ENCODE results near the gene CDC42BPB.

The CDC42BPB gene

DNA sequence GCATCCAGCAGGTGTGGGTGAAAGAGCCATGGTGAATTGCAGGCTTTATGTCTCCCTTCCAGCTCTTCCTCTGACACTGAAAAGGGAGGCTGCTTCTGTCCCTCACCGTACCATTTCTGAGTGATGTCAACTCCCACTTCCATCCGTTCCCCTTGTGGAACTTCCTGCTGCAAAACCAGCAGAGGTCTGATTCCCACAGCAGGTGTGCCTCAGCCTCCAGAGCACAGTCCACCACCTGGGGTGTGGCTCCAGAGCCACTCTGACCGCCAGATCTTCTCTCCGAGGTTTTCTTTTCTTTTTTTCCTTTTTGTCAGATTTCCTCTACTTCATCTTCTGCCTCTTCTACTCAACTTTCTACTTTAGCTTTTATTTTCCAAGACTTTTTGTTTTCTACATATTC, 62.7 kb downstream of the CDC42BPB start:
- DNase-seq (ENCODE audit: low spot score) = no peak

DNA sequence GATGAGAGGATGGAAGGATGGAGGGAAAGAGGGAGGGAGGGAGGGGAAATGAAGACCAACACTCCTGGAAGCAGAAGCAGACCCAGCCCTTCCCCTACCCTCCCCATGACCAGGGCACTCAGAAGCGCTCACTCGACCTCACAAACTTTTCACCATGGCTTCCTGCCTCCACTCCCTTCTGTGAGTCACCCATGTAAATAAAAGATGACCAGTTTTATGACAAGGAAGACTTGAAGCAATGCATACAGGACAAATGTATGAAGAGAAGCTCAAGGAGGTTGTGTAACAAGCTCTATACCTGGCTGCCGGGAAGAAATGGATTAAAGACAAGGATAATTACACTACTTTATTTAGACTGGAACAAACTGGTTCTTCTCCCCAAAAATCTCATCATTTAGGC, 63.8 kb downstream of the CDC42BPB start:
- peak; percentile 20 for DNase-seq (ENCODE audit: low spot score)

DNA sequence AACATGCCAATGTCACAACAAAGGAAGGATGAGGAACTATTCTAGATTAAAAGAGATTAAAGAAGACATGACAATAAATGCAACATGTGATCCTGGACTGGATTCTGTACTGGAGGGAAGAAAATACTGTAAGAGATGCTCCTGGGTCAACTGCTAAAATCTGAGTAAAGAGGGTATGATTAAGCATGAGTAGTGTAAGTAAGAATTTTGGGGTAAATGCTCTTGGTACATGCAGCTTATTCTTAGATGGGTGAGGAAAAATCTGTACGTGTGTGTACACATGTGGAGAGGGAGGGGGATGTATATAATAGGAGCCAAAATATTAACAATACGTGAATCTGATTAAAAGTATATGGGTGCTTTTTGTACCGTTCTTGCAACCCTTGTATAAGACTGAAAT, 66.0 kb downstream of the CDC42BPB start:
- DNase-seq (ENCODE audit: low spot score) = no peak

GRCh38 chr14:102988054-102988453, 69.3 kb downstream of the CDC42BPB start:
- DNase-seq (ENCODE audit: low spot score) = no peak

- DNase-seq (ENCODE audit: low spot score) = no peak
Observed at GRCh38 chr14:102986810-102987579, 70.4 kb downstream of the CDC42BPB start.

DNA sequence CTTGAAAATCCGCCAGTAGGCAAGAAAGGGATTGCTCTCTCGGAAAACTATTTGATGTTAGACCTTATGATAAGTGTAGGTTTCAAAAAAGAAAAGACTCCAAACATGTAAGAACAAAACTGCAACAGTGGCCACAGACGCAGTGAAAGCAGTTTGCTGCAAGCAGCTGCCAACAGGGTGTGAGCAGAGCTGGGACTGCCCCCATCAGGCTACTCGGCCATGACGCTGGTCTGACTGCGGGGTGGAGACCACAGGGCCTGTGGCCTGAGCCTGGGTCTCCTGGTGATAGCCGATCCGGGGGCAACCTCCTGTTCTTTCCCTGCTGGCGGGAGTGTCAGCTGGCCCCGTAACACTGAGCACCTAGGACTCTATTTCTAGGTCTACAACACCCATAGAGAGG, 71.7 kb downstream of the CDC42BPB start:
- no peak for DNase-seq (ENCODE audit: low spot score)

DNA sequence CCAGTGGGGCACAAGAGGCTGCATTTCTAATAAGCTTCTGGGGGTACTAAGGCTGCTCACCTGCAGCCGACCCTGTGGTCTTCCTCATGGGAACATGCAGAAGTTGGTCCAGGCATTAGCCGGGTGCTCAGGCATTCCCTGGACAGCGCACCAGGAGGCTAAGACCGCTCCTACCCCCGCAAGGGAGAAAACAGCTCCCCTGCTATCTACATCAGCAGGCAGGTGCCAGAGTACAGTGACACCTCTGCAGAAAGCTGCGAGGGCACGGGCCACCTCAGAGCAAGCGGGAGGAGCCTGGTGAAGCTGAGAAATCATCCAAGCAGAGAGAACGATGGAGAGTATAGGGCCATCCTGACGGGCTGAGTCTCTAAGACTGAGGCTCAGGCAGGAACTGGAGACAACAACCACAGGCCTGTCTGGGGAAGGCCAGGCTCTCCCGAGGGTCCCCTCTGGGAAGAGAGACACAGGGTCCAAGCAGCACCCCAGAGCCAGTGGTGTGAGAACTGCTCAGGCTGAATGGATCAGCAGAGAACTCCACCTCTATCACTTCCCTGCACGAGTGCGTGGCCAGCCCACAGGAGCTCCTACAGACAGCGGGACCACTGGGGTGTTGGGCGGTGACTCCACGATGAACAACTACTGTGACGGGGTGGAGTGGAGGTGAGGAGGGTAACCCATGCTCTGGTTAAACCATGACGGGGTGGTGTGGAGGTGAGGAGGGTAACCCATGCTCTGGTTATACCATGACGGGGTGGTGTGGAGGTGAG, 72.8 kb downstream of the CDC42BPB start:
- no peak for DNase-seq (ENCODE audit: low spot score)

- DNase-seq (ENCODE audit: low spot score) = no peak
Observed at GRCh38 chr14:102983496-102983895, 73.9 kb downstream of the CDC42BPB start.

DNA sequence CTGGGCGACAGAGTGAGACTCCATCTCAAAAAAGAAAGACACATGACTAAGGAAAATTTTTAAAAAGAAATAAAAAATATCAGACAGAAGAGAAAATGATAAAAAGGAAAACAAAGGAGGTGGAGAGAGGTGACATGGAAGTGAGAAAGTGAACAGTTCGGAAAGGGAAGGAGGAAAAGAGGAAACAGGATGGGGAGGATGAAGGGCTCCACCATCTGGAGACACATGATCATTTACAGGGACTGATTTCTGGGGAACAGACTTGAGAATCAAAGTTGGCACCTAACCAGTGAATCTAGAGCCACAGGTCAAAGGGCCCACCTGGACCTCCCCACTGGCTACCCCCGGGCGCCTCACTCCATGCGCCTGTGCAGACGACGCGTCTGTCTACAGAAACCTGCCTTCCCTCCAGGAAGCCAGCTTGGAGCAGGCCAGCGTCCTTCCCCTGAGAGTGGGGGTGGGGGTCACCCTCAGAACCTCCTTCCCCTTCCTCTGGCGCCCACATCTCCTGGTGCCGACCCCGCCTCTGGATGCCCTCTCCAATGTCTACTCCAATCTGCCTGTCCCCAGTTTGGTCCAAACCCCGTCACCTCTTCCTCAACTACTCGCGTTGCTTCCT, 74.4 kb downstream of the CDC42BPB start:
- DNase-seq (ENCODE audit: low spot score) = no peak

DNA sequence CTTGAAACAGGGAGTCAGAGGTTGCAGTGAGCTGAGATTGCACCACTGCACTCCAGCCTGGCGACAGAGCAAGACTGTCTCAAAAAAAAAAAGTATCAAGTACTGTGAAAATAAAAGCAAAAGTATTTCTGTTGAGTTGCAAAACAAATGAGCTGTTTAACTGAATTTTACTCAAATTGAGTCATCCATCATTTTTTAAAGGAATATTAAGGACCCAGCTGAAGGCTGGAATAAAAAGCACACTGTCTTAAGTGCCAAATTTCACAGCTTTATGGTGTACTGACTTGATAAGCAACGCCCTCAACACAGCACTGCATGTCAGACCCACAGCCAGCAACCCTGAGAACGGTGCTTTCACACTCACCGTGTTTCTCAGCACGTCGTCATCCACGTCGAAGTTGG, 76.9 kb downstream of the CDC42BPB start:
- DNase-seq (ENCODE audit: low spot score) = no peak

- DNase-seq (ENCODE audit: low spot score) = no peak
Observed at GRCh38 chr14:102979406-102979805, 77.9 kb downstream of the CDC42BPB start.

GRCh38 chr14:102977475-102977874, 79.9 kb downstream of the CDC42BPB start:
- DNase-seq (ENCODE audit: low spot score) = no peak

DNA sequence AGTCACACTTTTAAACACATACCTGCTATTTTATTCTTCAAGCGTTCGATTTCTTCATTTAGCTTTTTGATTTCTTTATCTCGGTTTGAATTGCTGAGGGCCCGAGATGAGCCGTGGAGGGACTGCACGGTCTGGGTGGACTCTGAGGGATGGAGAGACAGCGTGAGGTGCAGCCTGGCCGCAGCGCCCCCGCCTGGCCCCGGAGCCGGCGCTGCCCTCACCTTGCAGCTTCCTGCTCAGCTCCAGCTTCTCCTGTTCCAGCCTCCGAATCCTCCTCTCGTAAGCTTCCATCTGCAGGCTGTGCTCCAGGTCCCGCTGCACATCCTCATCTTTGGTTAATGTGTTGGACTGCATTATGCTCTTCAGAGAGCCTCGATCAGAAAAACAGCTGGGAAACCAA, 81.7 kb downstream of the CDC42BPB start:
- no peak for DNase-seq (ENCODE audit: low spot score)

- DNase-seq (ENCODE audit: low spot score) = no peak
Observed at GRCh38 chr14:102973706-102974285, 83.6 kb downstream of the CDC42BPB start.

GRCh38 chr14:102971836-102972606, 85.3 kb downstream of the CDC42BPB start:
- DNase-seq (ENCODE audit: low spot score) = no peak

DNA sequence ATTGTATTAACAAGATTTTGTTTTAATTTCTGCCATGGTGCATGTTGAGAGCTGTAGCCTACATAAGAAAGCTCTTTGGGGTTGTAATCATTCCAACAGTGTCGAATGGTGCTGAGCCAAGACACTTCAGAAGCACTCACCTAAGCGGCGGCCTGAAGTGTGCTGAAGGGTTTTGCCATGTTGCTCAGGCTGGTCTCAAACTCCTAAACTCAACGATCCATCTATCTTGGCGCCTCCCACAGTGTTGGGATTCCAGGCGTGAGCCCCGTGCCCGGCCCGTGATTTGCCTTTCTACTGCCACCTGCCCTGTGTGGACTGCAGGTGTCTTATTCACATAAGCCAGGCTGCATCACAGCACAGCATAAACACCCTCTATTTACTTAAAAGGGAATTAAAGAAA, 86.0 kb downstream of the CDC42BPB start:
- no peak for DNase-seq (ENCODE audit: low spot score)

DNA sequence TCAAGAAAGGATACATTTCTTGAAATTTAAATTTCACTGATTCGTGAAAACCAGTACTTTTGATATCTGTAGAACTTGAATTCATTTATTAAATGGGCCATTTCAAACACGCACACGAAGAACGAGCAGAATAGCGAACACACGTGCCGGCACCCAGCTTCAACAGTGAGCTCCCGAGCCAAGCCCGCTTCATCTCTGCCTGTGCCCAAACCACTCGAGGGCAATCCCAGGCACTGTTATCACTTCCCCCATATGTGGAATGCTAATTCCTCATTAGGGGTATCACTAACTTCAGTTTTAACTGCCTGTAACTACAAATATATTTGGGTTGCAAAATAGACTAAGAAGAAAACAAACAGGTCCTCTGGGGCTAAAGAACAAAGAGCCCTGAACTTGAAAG, 86.9 kb downstream of the CDC42BPB start:
- DNase-seq (ENCODE audit: low spot score) = no peak

GRCh38 chr14:102969901-102970300, 87.4 kb downstream of the CDC42BPB start:
- DNase-seq (ENCODE audit: low spot score) = no peak

DNA sequence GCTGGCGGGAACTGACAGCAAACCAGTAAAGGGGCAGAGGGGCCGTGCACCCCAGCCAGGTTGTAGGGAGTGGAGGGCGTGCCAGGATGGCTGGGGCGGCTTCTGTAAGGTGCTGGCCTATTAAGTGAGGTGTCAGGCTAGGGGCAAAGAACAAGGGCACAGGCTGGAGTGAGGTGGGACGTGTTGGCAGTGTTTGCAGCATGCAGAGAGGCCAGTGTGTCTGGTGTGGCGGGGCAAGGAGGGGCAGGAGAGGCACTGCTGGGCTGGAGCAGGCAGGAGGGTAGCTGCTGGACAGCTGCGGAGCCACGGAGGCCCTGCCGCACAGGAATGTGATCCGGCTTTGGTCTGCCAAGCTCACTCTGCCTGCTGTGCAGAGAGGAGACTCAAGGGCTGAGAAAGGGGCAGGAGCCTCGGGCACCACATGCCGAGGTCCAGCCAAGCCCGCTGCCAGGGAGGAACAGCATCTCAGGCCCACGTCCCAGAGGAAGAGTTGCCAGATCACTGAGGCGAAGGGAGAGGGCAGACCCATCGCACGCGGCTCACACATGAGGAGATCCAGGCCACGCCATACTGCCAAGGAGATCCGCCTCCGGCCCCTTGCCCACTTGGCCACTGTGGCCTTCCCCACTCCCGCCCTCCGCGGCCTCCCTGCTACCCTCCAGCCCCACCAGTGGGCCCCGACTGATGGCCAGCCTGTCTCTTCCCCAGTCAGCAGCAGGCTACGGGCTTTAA, 88.1 kb downstream of the CDC42BPB start:
- DNase-seq (ENCODE audit: low spot score) = no peak

DNA sequence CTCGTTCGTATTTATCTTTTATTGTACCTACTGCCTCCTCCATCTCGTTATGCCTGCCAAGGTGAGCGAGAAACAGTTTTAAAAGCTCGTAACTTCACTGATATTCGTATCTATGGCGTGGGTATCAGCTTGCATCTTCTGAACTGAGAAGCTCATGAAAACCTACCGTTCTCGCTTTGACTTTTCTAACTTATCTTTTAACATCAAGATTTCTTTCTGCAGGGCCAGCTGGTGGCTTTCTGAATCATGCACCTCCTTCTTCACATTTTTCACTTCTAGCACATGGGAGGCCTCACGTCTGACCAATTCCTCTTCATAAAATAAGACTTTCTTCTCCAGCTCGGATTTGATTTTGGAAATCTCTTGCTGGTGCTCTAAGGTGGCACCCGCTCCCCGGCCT, 89.0 kb downstream of the CDC42BPB start:
- no peak for DNase-seq (ENCODE audit: low spot score)

GRCh38 chr14:102967506-102967795, 89.9 kb downstream of the CDC42BPB start:
- DNase-seq (ENCODE audit: low spot score) = no peak
